ENCODE measurements around the gene APPL1. TPM values are rescaled to one million over a fixed set of nuclear protein-coding genes. Genes with fewer than 3 reads are reported as not detected.

Gene APPL1
- total and polyA plus RNA-seq, 9 donors = 20.2 to 69.6 (median 45.5) TPM

- H3K9me3 ChIP-seq = no peaks in the 10 kb centered on the region
- 81 to 87% (median 87%) methylated on average over 13 of the region's 13 CpGs for WGBS, 3 donors
- intact Hi-C loops (cut with DNase I) = no loop called here
- H3K27ac ChIP-seq = no peak overlapping the region
- no peaks in the 10 kb centered on the region for H3K36me3 ChIP-seq
- H3K4me1 ChIP-seq (ENCODE audit: insufficient read depth) = peaks cover 7% of the 10 kb centered on the region
- DNase-seq = no peak
- no peaks in the 10 kb centered on the region for H3K27me3 ChIP-seq
- TF ChIP-seq CTCF (IDR thresholded peaks at IDR 0.05) = no peak
- H3K4me3 ChIP-seq = no peak overlapping the region
Observed at GRCh38 chr3:57234613-57235575, 7.4 kb downstream of the APPL1 start.

DNA sequence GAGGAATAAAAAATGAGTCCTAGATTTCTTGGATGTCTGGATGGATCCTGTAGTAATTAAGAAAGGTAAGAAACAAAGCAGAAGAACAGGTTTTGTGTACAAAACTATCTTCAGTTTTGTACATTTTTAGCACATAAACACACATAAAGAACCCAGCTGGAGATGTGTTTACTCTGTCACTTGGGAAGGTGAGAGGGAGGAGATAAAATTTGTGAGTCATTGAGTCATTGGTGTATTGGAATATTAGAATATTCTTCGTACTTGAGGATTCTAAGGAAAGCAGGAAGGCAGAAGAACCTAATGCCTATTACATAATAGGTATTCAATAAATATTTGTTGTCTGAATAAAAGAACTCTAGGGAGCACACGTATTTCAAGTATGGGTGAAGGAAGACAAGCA, 17.4 kb downstream of the APPL1 start:
- H3K4me1 ChIP-seq (ENCODE audit: insufficient read depth) = no peaks in the 10 kb centered on the region
- no peaks in the 10 kb centered on the region for H3K36me3 ChIP-seq
- H3K27me3 ChIP-seq = no peaks in the 10 kb centered on the region
- WGBS, 3 donors = 81 to 86% (median 81%) methylated on average over 2 of the region's 2 CpGs
- no peak overlapping the region for H3K4me3 ChIP-seq
- no peaks in the 10 kb centered on the region for H3K9me3 ChIP-seq
- intact Hi-C loops (cut with DNase I) = no loop called here
- TF ChIP-seq CTCF (IDR thresholded peaks at IDR 0.05) (no peak), POLR2A (IDR thresholded peaks at IDR 0.05) (no peak)
- no peak for DNase-seq
- H3K27ac ChIP-seq = no peak overlapping the region

DNA sequence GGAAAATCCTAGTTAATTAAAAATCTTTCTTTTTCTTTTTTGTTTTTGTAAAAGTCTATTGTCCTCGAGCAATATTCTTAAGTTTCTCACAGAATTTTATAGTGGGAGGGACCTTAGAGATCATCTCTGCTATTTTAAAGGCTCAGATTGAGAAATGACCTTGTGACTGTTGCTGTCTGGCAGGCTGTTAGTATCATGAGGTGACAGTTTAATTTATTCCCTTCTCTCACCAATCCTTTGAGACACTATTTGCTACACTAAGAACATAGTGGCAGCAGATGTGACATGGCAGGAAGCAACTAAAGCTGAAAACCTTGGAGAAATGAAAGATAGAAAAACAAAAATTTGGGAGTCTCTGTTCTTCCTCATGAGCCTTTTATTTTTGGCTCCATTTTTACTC, 24.9 kb downstream of the APPL1 start:
- 42 to 66% (median 52%) methylated on average over 1 of the region's 1 CpG for WGBS, 3 donors
- H3K36me3 ChIP-seq = no peaks in the 10 kb centered on the region
- no peaks in the 10 kb centered on the region for H3K9me3 ChIP-seq
- TF ChIP-seq CTCF (IDR thresholded peaks at IDR 0.05) (no peak), POLR2A (IDR thresholded peaks at IDR 0.05) (no peak), EP300 (IDR thresholded peaks at IDR 0.05) (no peak)
- H3K4me1 ChIP-seq (ENCODE audit: insufficient read depth) = no peaks in the 10 kb centered on the region
- intact Hi-C loops (cut with DNase I) = no loop called here
- DNase-seq = no peak
- no peaks in the 10 kb centered on the region for H3K27me3 ChIP-seq
- H3K4me3 ChIP-seq = no peak overlapping the region
- no peak overlapping the region for H3K27ac ChIP-seq

- no peak overlapping the region for H3K27ac ChIP-seq
- 76 to 89% (median 78%) methylated on average over 3 of the region's 3 CpGs for WGBS, 3 donors
- intact Hi-C loops (cut with DNase I) = no loop called here
- H3K4me3 ChIP-seq = no peak overlapping the region
- DNase-seq = no peak
- no peaks in the 10 kb centered on the region for H3K36me3 ChIP-seq
- no peaks in the 10 kb centered on the region for H3K9me3 ChIP-seq
- H3K4me1 ChIP-seq (ENCODE audit: insufficient read depth) = no peaks in the 10 kb centered on the region
- H3K27me3 ChIP-seq = no peaks in the 10 kb centered on the region
- no peak for TF ChIP-seq CTCF (IDR thresholded peaks at IDR 0.05)
- TF ChIP-seq EP300 (IDR thresholded peaks at IDR 0.05) = no peak
- no peak for TF ChIP-seq POLR2A (IDR thresholded peaks at IDR 0.05)
Observed at GRCh38 chr3:57256844-57257243, 29.3 kb downstream of the APPL1 start.

Data from ovary (tissue), 9 donors.